HepG2 (cell line): Measurements from ENCODE around the gene BAG3.

Experiments
- ATF2 ChIP-seq: sonication (generic); formaldehyde crosslinking; IDR thresholded peaks from 2 replicates; pipeline ENCODE4 v1.4.0; 2020; ENCODE audit warnings: missing genetic modification reagents
- CREB3 ChIP-seq: sonication (generic); formaldehyde crosslinking; IDR thresholded peaks from 2 replicates; pipeline ENCODE4 v1.5.0; 2020; ENCODE audit warnings: missing genetic modification reagents
- CTCF ChIP-seq: sonication (generic); formaldehyde crosslinking; IDR thresholded peaks from 2 replicates; pipeline ENCODE4 v1.5.0; 2020; ENCODE audit warnings: mild to moderate bottlenecking, missing genetic modification reagents, moderate library complexity
- E2F1 ChIP-seq: sonication (generic); formaldehyde crosslinking; IDR thresholded peaks from 2 replicates; pipeline ENCODE4 v1.5.0; 2020; ENCODE audit warnings: missing genetic modification reagents
- ELF4 ChIP-seq: sonication (generic); formaldehyde crosslinking; IDR thresholded peaks from 2 replicates; pipeline ENCODE4 v1.5.0; 2020; ENCODE audit warnings: missing genetic modification reagents, mild to moderate bottlenecking, moderate library complexity, borderline replicate concordance
- EP300 ChIP-seq, 3 experiments: sonication (generic) in 1 of 3; formaldehyde crosslinking in 1 of 3; IDR thresholded peaks; 2 replicates each; pipeline versions ENCODE4 v1.5.1 to v1.6.1; 2011 to 2020; ENCODE audit warnings: low read depth in 2 of 3, low read length in 2 of 3, borderline replicate concordance in 1 of 3, improper control_type of control experiment in 1 of 3, mild to moderate bottlenecking in 1 of 3, missing genetic modification reagents in 1 of 3, moderate library complexity in 1 of 3
- FOXK2 ChIP-seq: fragments of 450-650 bp; IDR thresholded peaks from 2 replicates; pipeline ENCODE4 v1.6.1; 2016
- RFX5 ChIP-seq: IDR thresholded peaks from 2 replicates; pipeline ENCODE4 v1.6.1; 2011; ENCODE audit warnings: low read depth, low read length, improper control_type of control experiment
- SAFB2 ChIP-seq: sonication (generic); formaldehyde crosslinking; IDR thresholded peaks from 2 replicates; pipeline ENCODE4 v1.5.1; 2020; ENCODE audit warnings: missing genetic modification reagents, low read depth, mild to moderate bottlenecking, borderline replicate concordance
- SUZ12 ChIP-seq: fragments of 150-350 bp; IDR thresholded peaks from 2 replicates; pipeline ENCODE4 v1.6.1; 2014; ENCODE audit warnings: low read depth, low read length
- ZBTB10 ChIP-seq: sonication (generic); formaldehyde crosslinking; IDR thresholded peaks from 2 replicates; pipeline ENCODE4 v1.4.0; 2020; ENCODE audit warnings: missing genetic modification reagents, borderline replicate concordance
- ZNF274 ChIP-seq: sonication (generic); formaldehyde crosslinking; IDR thresholded peaks from 2 replicates; pipeline ENCODE4 v1.5.1; 2020; ENCODE audit warnings: mild to moderate bottlenecking, missing genetic modification reagents
- ZNF547 ChIP-seq: sonication (generic); formaldehyde crosslinking; IDR thresholded peaks from 2 replicates; pipeline ENCODE4 v1.5.1; 2020; ENCODE audit warnings: mild to moderate bottlenecking, missing genetic modification reagents
- ZNF660 ChIP-seq: sonication (generic); formaldehyde crosslinking; IDR thresholded peaks from 2 replicates; pipeline ENCODE4 v1.5.1; 2020; ENCODE audit warnings: mild to moderate bottlenecking, low read depth, missing genetic modification reagents, borderline replicate concordance

- no peak for TF ChIP-seq ZNF274 (CRISPR knock-in tag)
- TF ChIP-seq ELF4 (CRISPR knock-in tag): no peak
- no peak for TF ChIP-seq SUZ12
- TF ChIP-seq FOXK2: no peak
- TF ChIP-seq ZBTB10 (CRISPR knock-in tag): no peak
- TF ChIP-seq CTCF (CRISPR knock-in tag): no peak
- no peak for TF ChIP-seq CREB3 (CRISPR knock-in tag)
- TF ChIP-seq ZNF660: no peak
- TF ChIP-seq E2F1 (CRISPR knock-in tag): no peak
- TF ChIP-seq ZNF547 (CRISPR knock-in tag): no peak
- no peak for TF ChIP-seq RFX5
- TF ChIP-seq ATF2 (CRISPR knock-in tag): no peak
- TF ChIP-seq SAFB2: no peak
- TF ChIP-seq EP300 (IDR thresholded peaks at IDR 0.05; ENCODE audit: low read depth in 2 of 2, low read length in 2 of 2): no peak
- no peak for TF ChIP-seq EP300 (CRISPR knock-in tag; IDR thresholded peaks at IDR 0.05; ENCODE audit: borderline replicate concordance)
Measured at GRCh38 chr10:119656760-119657159, 5.6 kb downstream of the BAG3 start.
